HG02623 (cell line): Measurements from ENCODE around the gene MAGI1.
"Not testable (repeated sequence)": the region's sequence is repeated elsewhere in the genome, so short reads cannot be mapped to it uniquely, and the experiment has no call there.

Experiments
- ATAC-seq: cut with Tn5 transposase; IDR thresholded peaks from one replicate; pipeline ENCODE4 v1.9.1; 2021; ENCODE audit warnings: moderate library complexity; ENCODE audit not compliant: unreplicated experiment

Gene MAGI1

DNA sequence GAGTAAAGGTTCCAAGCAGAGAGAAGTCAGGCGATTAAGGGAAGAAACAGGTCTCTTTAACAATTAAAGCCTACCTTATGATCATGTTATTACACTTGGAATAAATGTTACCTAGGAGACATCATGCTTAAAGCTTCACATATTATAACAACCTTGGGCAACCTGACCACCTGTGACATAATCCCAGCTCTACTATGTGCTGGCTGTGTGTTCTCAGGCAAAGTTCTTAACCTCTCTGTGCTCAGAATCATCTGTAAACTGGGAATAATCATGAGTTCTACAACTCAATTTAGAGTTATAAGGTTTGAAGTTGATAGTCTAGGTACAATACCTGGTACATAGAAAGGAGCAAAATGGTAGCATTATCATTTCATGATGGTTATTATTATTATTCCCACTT, 159.3 kb downstream of the MAGI1 start:
- ATAC-seq = no peak

DNA sequence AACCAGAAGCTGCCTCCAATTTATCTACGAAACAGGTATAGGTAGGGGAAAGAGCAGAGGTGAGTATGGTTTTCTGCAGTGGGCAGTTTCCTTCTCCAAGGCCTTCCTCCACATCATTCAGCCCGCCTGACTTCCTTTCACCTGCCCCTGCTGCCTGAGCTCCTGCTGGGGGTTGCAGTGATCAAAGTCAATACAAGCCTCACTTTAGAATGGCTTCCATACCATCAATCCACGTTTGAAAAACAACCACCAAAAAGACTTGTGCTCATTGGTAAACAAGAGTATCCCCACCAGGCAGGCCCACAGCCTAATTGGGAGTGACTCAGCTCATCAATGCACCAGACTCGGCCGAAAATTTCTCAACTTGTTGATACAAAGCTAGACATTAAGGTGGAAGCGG, 159.9 kb downstream of the MAGI1 start:
- no peak for ATAC-seq

DNA sequence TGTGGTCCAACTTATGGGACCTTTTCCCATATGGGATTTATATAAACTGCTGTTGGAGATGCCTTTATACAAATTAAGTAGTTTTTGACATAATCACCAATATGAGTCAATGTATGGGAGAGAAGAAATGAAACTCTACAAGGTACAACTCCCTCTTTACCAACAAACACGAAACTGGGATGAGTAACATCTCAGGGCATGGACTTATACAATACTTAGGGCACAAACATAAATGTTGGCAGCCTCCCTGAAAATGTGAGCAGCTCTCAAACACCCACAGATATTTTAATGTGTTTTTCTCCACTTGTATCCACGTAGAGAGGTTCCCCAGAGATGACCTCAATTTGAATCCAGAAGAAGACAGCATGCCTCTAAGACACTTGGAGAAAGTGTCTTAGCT, 161.6 kb downstream of the MAGI1 start:
- ATAC-seq = no peak

DNA sequence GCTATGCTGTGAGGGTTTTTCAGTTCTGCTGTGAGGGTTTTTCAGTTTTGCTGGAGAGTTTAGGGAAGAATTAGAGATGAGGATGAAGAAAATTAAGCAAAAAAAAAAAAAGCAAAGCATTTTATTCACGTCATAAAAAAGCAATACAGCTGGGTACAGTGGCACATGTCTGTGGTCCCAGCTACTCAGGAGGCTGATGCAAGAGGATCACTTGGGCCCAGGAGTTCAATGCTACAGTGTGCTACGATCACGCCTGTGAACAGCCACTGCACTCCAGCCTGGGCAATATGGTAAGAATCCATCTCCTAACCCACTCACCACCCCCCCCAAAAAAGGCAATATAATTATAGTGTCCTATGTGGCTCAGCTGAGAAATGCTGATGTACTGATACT, 162.7 kb downstream of the MAGI1 start:
- no peak for ATAC-seq

DNA sequence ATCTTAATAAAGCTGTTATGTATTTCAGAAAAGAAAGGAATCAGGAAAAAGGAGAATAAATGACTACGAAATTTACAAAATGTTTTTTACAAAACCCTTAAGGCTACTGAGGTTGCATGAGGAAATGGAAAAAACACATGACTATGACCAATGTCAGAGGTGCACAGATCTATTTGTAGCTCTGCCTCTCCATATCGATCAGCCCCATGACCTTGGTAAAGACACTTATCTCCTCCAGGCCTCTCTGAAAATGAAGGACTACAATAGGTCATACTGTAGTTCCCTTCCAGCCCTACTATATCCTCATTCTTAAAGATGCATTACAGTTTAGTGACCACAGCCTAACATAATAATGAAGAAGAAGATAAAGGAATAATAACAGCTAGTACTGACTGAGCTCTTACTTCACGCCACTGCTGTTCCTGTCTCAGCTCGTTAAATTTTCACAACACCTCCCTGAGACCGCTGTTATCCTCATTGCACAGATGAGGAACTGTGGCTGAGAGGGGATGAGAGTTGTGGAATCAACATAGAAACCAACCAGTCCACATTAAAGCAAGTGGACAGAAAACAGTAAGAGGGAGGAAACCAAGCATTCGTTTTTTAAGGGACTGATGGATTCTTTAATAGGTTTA, 163.2 kb downstream of the MAGI1 start:
- no peak for ATAC-seq

DNA sequence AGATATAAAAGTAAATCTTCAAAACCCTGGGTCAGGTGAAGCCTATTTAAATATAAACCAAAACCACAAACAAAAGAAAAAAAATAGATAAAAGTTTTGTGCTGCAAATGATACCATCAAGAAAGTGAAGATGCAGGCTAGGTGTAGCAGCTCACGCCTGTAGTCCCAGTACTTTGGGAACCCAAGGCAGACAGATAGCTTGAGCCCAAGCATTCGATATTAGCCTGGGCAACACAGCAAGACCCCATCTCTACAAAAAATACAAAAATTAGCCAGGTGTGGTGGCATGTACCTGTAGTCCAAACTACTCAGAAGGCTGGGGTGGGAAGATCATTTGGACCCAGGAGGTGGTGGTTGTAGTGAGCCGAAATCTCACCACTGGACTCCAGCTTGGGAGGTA, 164.8 kb downstream of the MAGI1 start:
- no peak for ATAC-seq

DNA sequence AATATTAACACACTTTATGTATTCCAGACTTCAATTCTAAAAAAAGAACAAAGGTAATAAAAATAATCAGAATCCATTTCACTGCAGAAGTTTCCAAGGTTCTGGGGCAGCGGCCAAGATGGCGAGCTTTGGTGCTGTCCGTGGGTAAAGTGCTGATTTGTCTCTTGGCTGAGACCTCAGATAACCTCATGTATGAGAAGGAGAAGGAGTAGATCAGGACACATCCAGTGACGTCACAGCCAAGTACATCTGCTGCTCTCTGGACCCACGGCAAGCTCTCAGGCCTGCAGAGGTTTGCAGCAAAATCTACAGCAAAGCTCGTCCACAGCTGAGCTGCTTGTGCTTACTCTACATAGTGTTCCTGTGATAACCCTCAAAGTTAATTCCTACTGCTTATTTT, 165.7 kb downstream of the MAGI1 start:
- no peak for ATAC-seq

DNA sequence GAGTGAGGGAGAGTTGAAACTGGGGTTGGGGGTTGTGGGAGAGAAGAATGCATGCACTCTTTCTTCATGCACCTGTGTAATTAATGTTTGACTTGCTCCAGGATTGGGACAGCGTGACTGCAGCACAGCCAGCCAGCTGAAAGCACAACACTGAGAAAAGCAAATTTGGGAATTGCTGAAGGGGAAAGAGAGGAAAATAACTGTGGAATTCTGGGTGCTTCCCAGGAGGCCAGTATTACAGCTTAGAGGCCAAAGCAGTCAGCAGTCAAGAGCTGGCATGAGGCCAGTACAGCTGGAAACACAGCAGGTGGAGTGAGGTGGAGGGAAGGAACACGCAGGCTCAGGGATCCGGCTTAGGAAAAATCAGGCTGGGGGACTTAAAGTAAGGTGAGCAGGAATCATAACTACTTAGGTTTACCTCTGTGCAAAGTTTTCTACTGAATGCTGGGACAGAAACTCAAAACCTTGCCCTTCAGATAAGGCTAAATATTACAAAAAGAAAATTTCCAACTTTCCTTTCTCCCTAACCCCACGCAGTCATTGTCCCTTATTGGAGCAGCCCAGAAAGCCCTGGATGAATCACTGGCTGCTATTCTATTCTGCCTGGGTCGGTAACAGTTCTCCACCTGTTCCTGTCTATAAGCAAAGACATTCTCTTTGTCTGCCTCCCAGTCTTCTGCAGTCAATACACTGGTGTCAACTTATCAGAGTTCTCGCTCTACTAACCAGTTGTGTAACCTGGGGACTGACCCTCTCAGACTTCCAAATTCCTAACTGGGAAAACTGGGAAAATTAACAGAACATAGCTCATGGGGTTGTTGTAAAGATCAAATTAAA, 167.2 kb downstream of the MAGI1 start:
- ATAC-seq = no peak

DNA sequence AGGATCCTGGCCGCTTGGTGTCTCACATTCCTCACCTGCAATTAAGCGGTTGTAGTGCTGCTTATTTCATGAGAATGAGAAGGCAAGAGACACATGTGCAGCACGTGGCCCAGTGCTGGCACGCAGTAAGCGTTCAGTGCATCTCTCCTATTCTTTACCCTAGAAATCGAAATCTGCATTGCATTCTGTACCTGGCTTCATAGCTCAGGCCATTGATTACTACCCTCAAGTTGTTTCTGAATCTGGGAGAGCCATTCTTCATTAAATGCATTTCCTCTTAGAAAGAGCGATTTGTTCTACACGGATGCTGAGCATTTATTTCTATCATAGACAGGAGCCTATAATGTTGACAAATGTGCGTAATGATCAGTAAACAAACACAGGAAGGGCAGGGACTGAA, 168.9 kb downstream of the MAGI1 start:
- no peak for ATAC-seq

DNA sequence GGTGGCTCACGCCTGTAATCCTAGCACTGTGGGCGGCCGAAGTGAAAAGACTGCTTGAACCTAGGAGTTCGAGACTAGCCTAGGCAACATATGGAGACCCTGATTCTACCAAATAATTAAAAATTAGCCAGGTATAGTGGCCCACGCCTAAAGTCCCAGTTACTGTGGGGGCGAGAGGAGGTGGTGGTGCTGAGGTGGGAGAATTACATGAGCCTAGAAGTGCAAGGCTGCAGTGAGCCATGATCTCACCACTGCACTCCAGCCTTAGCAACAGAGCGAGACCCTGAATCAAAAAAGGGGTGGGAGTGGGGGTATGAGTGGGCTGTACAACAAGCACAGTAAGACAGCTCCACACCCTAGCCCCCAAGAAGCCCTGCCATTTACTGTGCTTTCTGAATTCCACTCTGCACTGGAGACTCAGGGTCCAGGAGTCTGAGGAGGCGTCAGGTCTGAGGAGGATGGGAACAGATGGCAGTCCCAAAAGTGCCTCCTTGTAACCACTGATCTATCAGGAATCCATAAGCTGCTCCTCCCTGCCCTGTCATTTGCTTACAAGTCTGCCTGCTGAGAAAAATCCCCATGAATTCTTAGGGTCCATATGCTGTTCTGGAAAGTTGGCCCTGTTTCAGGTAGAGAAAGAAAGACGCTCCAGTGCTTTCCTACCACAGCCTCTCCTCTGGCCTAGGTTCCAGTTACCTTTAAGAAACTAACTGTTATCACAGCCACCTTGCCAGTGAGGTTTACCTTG, 171.1 kb downstream of the MAGI1 start:
- no peak for ATAC-seq

DNA sequence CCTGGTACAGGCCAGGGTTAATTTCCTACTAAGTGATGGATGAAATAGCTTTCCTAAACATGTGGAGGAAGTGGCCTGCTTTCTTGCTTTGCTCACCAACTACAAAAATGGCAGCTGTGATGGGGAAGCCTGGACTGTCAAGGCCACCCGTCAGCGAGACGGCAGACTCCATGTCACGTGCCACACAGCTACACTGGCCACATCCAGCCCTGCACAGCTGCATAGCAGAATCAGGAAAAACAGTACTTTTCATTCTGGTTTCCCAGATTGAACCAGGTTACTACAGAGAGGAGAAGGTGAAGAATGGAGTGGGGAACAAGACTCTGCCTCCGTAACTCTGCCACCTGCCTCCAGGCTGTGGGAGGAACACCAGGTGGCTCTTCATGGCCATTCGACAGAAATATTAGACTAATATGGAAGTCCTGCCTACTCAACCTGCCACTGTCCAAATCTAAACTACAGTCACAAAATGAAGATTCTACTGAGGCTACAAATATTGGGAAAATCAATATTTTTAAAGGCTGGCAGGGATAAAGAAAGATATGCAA, 174.3 kb downstream of the MAGI1 start:
- no peak for ATAC-seq

DNA sequence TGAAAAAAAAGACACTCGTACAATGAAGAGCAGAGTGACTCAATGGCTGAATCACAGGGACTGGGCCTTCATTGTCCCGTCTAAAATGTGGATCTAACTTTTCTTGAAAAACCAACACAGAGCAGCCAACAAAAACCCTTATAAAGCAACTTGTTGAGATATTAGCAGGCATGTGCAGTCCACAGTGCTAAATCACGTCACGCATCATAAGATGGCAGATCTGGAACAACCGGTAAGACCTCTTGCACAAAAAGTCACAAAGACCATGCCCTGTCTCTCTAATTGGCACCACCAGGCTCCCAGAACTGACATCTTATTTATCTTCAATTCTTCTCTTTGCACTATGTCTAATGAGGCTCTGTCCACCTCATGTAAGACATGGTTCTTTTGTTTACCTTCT, 177.0 kb downstream of the MAGI1 start:
- ATAC-seq = no peak

DNA sequence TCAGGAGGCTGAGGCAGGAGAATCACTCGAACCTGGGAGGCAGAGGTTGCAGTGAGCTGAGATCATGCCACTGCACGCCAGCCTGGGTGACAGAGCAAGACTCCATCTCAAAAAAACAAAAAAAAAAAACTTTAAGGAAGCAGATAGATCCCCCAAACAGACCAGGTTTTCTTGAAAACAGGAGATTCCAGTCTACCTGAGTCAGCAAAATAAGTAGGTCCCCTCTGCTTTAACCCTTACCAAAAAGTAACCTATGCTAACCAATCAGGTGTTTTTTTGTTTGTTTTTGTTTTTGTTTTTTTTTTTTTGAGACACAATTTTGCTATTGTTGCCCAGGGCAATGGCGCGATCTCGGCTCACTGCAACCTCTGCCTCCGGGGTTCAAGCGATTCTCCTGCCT, 179.1 kb downstream of the MAGI1 start:
- ATAC-seq = not testable (repeated sequence)

DNA sequence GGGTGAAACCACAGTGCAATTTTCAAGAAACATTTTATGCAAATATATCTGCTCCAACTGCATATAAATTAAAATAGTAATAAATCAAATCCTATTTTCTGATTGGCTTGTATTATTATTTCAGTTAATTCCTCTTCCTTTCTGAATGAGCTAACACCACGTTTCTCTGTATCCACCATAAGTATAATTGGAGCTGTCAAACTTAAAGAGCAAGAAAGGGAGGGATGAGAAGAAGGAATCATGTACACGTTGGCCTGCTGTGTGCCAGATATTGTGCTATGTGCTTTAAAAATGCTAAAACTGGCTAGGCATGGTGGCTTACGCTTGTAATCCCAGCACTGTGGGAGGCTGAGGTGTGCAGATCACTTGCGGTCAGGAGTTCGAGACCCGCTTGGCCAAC, 180.0 kb downstream of the MAGI1 start:
- no peak for ATAC-seq

DNA sequence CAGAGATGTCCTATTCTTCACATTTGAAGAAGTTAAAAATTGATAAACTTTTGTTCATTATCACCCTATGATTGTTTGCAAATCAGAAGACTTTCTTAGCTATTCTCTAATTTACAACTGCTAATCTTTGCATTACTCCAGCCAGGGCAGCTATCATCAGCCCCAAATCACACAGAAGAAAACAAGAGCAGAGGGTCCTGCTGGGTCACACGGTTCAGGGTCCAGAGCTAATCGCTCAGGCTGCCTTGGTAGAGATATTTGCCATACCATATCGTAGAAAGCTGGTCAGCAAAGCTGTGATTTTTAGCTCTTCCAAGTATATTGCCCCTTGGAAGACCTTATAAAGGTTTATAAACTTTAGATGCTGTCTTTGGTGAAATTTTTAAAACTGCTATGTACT, 181.4 kb downstream of the MAGI1 start:
- no peak for ATAC-seq

DNA sequence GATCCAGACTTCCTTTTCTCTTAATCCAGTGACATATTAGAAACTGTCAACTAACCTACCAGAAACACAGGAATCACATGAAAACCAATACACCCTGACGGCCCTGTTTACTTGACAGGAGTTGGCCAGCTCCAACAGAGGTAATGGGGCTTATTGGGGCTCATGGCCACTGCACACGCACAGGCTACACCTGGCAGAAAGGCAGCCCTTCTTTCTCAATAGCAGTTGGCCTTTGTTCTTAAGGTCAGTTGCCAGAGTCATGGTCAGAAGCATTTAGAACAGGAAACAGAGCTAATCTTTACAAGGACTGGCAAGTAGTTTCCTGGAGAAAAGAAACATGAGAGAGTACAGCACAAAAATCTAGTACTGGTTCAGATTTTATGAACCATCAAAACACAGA, 181.8 kb downstream of the MAGI1 start:
- ATAC-seq = no peak

DNA sequence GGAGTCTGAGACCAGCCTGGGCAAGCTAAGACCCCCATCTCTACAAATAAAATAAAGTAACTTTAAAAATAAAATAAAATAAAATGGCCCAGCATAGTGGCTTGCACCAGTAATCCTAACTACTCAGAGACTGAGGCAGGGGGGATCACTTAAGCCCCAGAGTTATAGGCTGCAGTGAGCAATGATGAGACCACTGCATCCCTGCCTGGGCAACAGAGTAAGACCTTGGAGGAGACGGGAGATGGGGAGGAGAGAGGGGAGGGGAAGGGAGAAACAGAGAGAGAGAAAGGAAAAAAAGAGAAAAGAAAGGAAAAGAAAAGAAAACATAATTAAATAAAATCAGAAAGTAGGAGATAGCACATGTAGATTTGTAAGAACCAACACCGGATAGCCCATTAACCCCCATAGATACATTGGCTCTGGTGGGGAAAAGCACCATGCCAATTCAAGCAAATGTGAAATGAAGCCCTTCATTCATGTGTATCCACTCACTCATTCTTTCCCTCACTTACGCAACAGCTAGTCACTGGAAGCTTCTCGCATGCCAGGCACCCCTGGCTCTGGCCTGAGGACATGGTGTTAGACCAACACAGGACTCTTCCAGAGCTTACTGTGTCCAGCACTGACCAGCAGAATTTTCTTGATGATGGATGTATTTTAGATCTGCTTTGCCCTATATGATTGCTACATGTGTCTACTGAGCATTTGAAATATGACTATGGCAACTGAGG, 183.2 kb downstream of the MAGI1 start:
- ATAC-seq = no peak

DNA sequence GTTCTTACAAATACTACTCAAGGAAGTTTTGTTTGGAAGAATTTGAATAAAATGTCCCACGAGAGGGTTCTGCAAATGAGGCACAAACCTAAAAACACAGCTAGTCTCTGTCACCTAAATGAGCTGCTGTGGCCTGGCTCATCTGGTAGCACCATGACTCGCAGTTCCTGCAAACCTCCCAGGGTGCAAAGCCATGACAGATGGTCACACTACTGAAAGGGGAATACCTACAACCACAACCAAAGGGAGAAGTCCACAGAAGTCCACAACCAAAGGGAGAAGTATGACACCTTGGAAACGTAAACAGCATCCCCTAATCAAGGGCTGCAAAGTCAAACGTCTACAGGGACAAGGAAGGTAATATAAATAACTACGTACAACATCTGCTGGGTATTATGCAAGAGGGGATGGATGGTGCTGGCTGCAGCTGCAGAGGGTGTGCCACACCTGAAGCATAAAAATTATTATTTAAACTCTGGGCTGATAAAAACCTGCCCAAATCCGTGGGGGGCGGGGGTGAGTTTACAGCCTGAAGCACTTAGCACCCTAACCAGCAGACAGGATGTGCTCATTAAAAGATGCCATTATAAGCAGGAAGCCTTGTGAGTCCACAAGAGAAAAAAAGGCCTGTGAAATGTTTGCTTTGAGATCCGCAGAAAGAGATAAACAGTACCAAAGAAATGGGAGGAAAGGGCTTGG, 184.0 kb downstream of the MAGI1 start:
- ATAC-seq = no peak

DNA sequence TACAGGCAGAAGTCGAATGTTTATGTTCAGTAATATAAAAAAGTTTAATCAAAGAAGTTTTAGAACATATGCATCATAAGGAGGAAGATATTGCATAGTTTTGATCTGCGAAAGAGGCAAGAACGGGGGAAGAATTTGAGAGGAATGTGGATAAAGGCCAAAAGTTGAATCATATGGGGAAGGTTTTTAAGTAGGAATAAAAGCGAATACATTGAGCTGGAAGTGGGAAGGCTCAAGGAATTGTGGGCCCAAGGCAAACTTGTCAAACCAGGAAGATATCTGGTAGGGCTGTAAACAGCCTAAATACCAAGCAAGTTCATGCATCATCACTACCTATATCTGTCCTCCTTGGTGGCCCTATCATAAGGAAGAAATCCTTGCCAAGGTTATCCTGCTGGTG, 186.9 kb downstream of the MAGI1 start:
- ATAC-seq = no peak

DNA sequence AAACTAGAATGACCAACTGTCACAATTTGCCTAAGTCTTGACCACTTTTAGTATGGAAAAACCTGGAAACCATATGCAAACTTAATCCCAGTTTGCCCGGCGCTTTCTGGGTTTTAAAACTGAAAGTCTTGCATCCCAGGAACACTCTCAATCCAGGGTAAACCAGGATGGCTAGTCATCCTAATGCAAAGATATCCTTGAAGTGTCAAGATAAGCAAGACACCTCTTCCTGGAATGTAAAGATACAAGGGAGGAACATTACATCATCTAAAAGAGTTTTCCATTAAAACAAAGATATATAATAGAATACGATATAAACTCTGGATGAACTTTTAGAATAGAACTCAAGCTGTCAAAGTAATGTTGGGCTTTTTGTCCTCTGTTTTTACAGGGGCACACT, 188.5 kb downstream of the MAGI1 start:
- no peak for ATAC-seq
